DND-41 (cell line): Measurements from ENCODE around the gene ZBP1.

ENCODE experiments used
- ATAC-seq: fragments of 200-7000 bp; cut with Tn5 transposase; 3 replicates; pipeline ENCODE4 v1.9.1; 2021; ENCODE audit warnings: low read depth; ENCODE audit not compliant: insufficient read depth
- DNase-seq: peaks from one replicate; pipeline ENCODE4 v3.0.0-alpha.2; 2020
- H2AFZ ChIP-seq: 2 replicates; pipeline ENCODE4 v1.6.0; 2012; ENCODE audit warnings: low read depth, low read length
- H3K27ac ChIP-seq: 2 replicates; pipeline ENCODE4 v1.5.1; 2012; ENCODE audit warnings: low read length, inconsistent platforms
- H3K27me3 ChIP-seq: fragments of 200-600 bp; sonication (generic); 2 replicates; pipeline ENCODE4 v1.6.0; 2012; ENCODE audit warnings: low read length, mild to moderate bottlenecking, inconsistent platforms; ENCODE audit not compliant: insufficient read depth, poor library complexity
- H3K36me3 ChIP-seq: 2 replicates; pipeline ENCODE4 v1.5.1; 2012; ENCODE audit warnings: low read length, inconsistent platforms; ENCODE audit not compliant: insufficient read depth
- H3K4me1 ChIP-seq: 2 replicates; pipeline ENCODE4 v1.5.1; 2012; ENCODE audit warnings: mild to moderate bottlenecking, low read length; ENCODE audit not compliant: insufficient read depth
- H3K4me2 ChIP-seq: 2 replicates; pipeline ENCODE4 v1.6.0; 2012; ENCODE audit warnings: mild to moderate bottlenecking, moderate library complexity, low read length, inconsistent platforms; ENCODE audit not compliant: insufficient read depth
- H3K4me3 ChIP-seq, 2 experiments: fragments of 200-600 bp in 1 of 2; shearing (Covaris generic) in 1 of 2; 2 replicates each; pipeline ENCODE4 v1.5.1; 2012 to 2016; ENCODE audit warnings: inconsistent platforms in 2 of 2, low read length in 2 of 2, mild to moderate bottlenecking in 2 of 2, low read depth in 1 of 2, moderate library complexity in 1 of 2
- H3K79me2 ChIP-seq: 2 replicates; pipeline ENCODE4 v1.6.0; 2012; ENCODE audit warnings: low read length, inconsistent platforms; ENCODE audit not compliant: insufficient read depth
- H3K9ac ChIP-seq: 2 replicates; pipeline ENCODE4 v1.6.0; 2012; ENCODE audit warnings: low read depth, mild to moderate bottlenecking, inconsistent platforms, low read length, moderate library complexity
- H3K9me3 ChIP-seq: 2 replicates; pipeline ENCODE4 v1.5.1; 2012; ENCODE audit warnings: low read length, moderate library complexity, mild to moderate bottlenecking, inconsistent platforms; ENCODE audit not compliant: insufficient read depth, severe bottlenecking
- H4K20me1 ChIP-seq: 2 replicates; pipeline ENCODE4 v1.6.0; 2012; ENCODE audit warnings: low read length; ENCODE audit not compliant: insufficient read depth
- EZH2 ChIP-seq: IDR thresholded peaks from 3 replicates; pipeline ENCODE4 v1.6.1; 2012; ENCODE audit warnings: borderline replicate concordance, low read depth, mild to moderate bottlenecking, moderate library complexity, low read length, inconsistent platforms; ENCODE audit not compliant: severe bottlenecking
- TF ChIP-seq, protein P1 (sequence below): IDR thresholded peaks from 2 replicates; pipeline ENCODE4 v1.5.1; 2012; ENCODE audit warnings: borderline replicate concordance, low read length, moderate library complexity, mild to moderate bottlenecking; ENCODE audit not compliant: poor library complexity, severe bottlenecking; ENCODE audit errors: extremely low read depth

ZBP1 gene

GRCh38 chr20:57579331-57579897 lies 40.8 kb downstream of the ZBP1 start:
- no peaks in the 10 kb centered on the region for H3K36me3 ChIP-seq
- H3K9ac ChIP-seq = no peak overlapping the region
- no peak for TF ChIP-seq EZH2
- TF ChIP-seq, protein P1, sequence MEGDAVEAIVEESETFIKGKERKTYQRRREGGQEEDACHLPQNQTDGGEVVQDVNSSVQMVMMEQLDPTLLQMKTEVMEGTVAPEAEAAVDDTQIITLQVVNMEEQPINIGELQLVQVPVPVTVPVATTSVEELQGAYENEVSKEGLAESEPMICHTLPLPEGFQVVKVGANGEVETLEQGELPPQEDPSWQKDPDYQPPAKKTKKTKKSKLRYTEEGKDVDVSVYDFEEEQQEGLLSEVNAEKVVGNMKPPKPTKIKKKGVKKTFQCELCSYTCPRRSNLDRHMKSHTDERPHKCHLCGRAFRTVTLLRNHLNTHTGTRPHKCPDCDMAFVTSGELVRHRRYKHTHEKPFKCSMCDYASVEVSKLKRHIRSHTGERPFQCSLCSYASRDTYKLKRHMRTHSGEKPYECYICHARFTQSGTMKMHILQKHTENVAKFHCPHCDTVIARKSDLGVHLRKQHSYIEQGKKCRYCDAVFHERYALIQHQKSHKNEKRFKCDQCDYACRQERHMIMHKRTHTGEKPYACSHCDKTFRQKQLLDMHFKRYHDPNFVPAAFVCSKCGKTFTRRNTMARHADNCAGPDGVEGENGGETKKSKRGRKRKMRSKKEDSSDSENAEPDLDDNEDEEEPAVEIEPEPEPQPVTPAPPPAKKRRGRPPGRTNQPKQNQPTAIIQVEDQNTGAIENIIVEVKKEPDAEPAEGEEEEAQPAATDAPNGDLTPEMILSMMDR = no peak
- H3K27me3 ChIP-seq = peaks cover 22% of the 10 kb centered on the region
- no peak overlapping the region for H3K4me3 ChIP-seq
- no peaks in the 10 kb centered on the region for H3K79me2 ChIP-seq
- no peak for ATAC-seq
- H3K9me3 ChIP-seq = no peaks in the 10 kb centered on the region
- H2AFZ ChIP-seq = no peak overlapping the region
- H3K27ac ChIP-seq = no peak overlapping the region
- no peaks in the 10 kb centered on the region for H3K4me1 ChIP-seq
- no peak overlapping the region for H3K4me2 ChIP-seq
- DNase-seq = no peak
- peaks cover 20% of the 10 kb centered on the region for H4K20me1 ChIP-seq

DNA sequence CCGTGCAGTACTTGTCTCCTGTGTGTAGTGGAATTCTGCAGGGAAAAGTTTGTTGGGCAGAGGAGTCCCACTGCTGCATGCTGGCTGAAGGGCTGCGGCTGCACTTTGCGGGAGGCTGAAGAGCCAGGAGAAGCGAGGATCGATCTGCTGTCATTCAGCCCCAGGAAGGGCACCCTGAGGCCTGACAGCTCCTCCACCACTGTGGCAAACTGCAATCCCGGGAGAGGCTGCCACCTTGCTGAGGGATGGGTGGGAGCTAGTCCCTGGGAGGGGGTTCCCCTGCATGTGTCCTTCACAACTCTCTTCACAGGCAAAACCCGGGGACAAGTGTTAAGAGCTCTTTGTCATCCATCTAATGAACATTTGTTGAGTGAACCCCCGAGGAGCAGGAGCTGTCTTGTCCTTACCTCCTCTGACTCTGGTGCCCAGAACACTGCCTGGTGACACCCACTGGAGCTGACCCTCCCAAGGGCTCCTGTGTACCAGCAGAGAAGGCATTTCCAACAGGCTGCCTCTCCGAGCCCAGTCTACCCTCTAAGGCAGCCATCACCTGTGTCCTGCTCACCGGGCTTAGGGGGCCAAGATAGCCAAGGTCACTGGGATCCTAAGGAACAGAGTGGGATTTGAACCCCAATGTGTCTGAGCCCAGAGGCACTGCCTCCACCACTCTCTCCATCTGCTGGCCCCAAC lies 41.6 kb downstream of the ZBP1 start:
- no peaks in the 10 kb centered on the region for H3K36me3 ChIP-seq
- no peaks in the 10 kb centered on the region for H3K9me3 ChIP-seq
- no peak overlapping the region for H3K27ac ChIP-seq
- ATAC-seq = no peak
- H3K4me1 ChIP-seq = no peaks in the 10 kb centered on the region
- no peak overlapping the region for H3K4me3 ChIP-seq
- no peaks in the 10 kb centered on the region for H3K79me2 ChIP-seq
- no peak overlapping the region for H3K9ac ChIP-seq
- peaks cover 20% of the 10 kb centered on the region for H4K20me1 ChIP-seq
- H2AFZ ChIP-seq = no peak overlapping the region
- H3K4me2 ChIP-seq = no peak overlapping the region
- TF ChIP-seq EZH2 = no peak
- TF ChIP-seq, protein P1 = no peak
- peaks cover 28% of the 10 kb centered on the region for H3K27me3 ChIP-seq
- no peak for DNase-seq

GRCh38 chr20:57577679-57578475 lies 42.3 kb downstream of the ZBP1 start:
- Histone ChIP-seq H3K4me3 (no peak overlapping the region), H3K9ac (no peak overlapping the region), H2AFZ (no peak overlapping the region), H3K36me3 (no peaks in the 10 kb centered on the region), H3K79me2 (no peaks in the 10 kb centered on the region), H4K20me1 (peaks cover 20% of the 10 kb centered on the region), H3K4me2 (no peak overlapping the region), H3K4me1 (no peaks in the 10 kb centered on the region), H3K27me3 (peaks cover 35% of the 10 kb centered on the region), H3K27ac (no peak overlapping the region), H3K9me3 (no peaks in the 10 kb centered on the region)
- ATAC-seq (no peak), DNase-seq (no peak)
- no peak for TF ChIP-seq EZH2
- TF ChIP-seq, protein P1 = no peak
